ENCODE measurements around the gene DKKL1. TPM values are rescaled to one million over a fixed set of nuclear protein-coding genes. Genes with fewer than 3 reads are reported as not detected.

The DKKL1 gene
- polyA plus RNA-seq, 2 of the 4 experiments (the other 2 are of a cell fraction), result 0.37 to 0.53 TPM

DNA sequence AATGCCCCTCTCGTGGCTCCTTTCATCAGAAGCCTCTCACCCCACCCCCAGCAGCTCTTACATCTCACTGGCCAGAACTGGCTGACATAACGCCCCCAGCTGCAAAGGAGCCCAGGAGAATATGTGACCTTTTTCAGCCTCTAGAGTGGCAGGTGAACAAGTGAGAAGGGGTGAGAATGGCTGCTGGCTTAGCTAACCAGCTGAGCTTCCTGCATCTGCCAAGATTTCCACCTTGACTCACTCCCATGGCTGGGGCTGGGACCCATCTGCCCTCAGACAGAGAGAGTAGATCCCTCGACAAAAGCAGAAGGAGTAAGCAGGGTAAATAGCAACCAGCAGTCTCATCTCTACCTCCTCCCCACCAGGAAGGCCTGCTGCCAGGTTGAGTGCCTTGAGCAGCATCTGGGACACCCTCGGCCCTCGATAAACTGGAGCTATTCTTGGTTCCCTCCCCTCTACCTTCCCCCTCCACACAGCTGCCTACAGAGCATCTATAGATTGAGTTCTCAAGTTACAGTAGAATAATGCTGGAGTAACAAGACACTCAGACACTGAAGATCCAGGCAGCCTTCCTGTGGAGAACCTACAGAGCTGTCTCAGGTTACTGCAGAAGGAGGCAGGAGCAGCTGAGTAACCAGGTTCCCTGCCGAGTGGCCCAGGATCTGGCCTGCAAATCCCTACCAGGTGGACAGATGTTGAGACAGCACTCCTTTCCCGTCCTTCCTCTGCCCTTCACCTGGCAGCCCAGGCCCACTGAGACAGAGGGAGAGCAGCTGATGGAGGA, 39.9 kb downstream of the DKKL1 start:
- DNase-seq (ENCODE audit: low read depth in 1 of 2, low spot score in 1 of 2), result no peak
- no peak for FAIRE-seq
- Histone ChIP-seq H3K27ac (no peak overlapping the region), H3K4me1 (no peaks in the 10 kb centered on the region), H3K9me3 (no peaks in the 10 kb centered on the region), H3K4me3 (no peak overlapping the region), H3K4me2 (no peak overlapping the region)
- CTCF ChIA-PET, result interaction anchor here (0.6 to 8.0 kb wide), 7 partner anchors 8 to 177 kb away, joined by 3 to 68 read pairs (median 4); no protein-coding TSS in a partner anchor
- ATAC-seq, result peak in 1 of 2 experiments; percentile 18; a peak in 3 of 6 replicates
- POLR2A ChIA-PET, result no interaction called here
- WGBS (ENCODE audit: missing lambda C conversion rate), result 64% methylated on average over 7 of the region's 7 CpGs
- TF ChIP-seq, protein P1, sequence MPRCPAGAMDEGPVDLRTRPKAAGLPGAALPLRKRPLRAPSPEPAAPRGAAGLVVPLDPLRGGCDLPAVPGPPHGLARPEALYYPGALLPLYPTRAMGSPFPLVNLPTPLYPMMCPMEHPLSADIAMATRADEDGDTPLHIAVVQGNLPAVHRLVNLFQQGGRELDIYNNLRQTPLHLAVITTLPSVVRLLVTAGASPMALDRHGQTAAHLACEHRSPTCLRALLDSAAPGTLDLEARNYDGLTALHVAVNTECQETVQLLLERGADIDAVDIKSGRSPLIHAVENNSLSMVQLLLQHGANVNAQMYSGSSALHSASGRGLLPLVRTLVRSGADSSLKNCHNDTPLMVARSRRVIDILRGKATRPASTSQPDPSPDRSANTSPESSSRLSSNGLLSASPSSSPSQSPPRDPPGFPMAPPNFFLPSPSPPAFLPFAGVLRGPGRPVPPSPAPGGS (IDR thresholded peaks at IDR 0.05), result no peak
- no peak for TF ChIP-seq HOXB13 (CRISPR knock-in tag; IDR thresholded peaks at IDR 0.05; ENCODE audit: low read depth)
- TF ChIP-seq CEBPB (IDR thresholded peaks at IDR 0.05), result no peak
- no peak for TF ChIP-seq USF2 (IDR thresholded peaks at IDR 0.05)
- no peak for TF ChIP-seq TFCP2L1 (CRISPR knock-in tag; IDR thresholded peaks at IDR 0.05)
- no peak for TF ChIP-seq PHF8 (IDR thresholded peaks at IDR 0.05; ENCODE audit: borderline replicate concordance, low read depth)
- no peak for TF ChIP-seq RAD21 (conservative IDR thresholded peaks at IDR 0.05 in 1 of 2, IDR thresholded peaks at IDR 0.05 in 1 of 2)

- Histone ChIP-seq H3K4me2 (no peak overlapping the region), H3K27ac (no peak overlapping the region), H3K9me3 (no peaks in the 10 kb centered on the region), H3K4me3 (no peak overlapping the region), H3K4me1 (no peaks in the 10 kb centered on the region)
- WGBS (ENCODE audit: missing lambda C conversion rate), result 69% methylated on average over 7 of the region's 7 CpGs
- FAIRE-seq (no peak), ATAC-seq (no peak; a peak in 1 of 6 replicates), DNase-seq (ENCODE audit: low read depth in 1 of 2, low spot score in 1 of 2) (no peak)
- TF ChIP-seq ZC3H11A (IDR thresholded peaks at IDR 0.05), result no peak
- TF ChIP-seq ZNF302 (CRISPR knock-in tag; IDR thresholded peaks at IDR 0.05), result no peak
- no peak for TF ChIP-seq HOXB5 (CRISPR knock-in tag; IDR thresholded peaks at IDR 0.05)
- no peak for TF ChIP-seq EHF (CRISPR knock-in tag; IDR thresholded peaks at IDR 0.05)
- TF ChIP-seq TFCP2L1 (CRISPR knock-in tag; IDR thresholded peaks at IDR 0.05), result no peak
- no peak for TF ChIP-seq CTCF (IDR thresholded peaks at IDR 0.05)
- TF ChIP-seq, protein P1 (IDR thresholded peaks at IDR 0.05), result no peak
- TF ChIP-seq FOSB (CRISPR knock-in tag; IDR thresholded peaks at IDR 0.05), result no peak
- TF ChIP-seq RCOR1 (IDR thresholded peaks at IDR 0.05; ENCODE audit: low read depth, low read length), result no peak
- POLR2A ChIA-PET, result interaction anchor here (1.0 kb wide), 1 partner anchor 46 kb away, joined by 3 read pairs; the partner anchor contains the start of gene ALDH16A1
- CTCF ChIA-PET, result interaction anchor here (0.8 to 8.0 kb wide), 8 partner anchors 13 to 106 kb away, joined by 3 to 68 read pairs (median 6); partner anchors contain the start of gene FLT3LG
Measured at GRCh38 chr19:49407079-49407478, 43.4 kb downstream of the DKKL1 start.

GRCh38 chr19:49407482-49408015, 43.9 kb downstream of the DKKL1 start:
- Histone ChIP-seq H3K4me3 (no peak overlapping the region), H3K27ac (no peak overlapping the region), H3K9me3 (no peaks in the 10 kb centered on the region), H3K4me2 (no peak overlapping the region), H3K4me1 (no peaks in the 10 kb centered on the region)
- ChIA-PET POLR2A (interaction anchor here (1.0 kb wide), 1 partner anchor 46 kb away, joined by 3 read pairs; the partner anchor contains the start of gene ALDH16A1), CTCF (interaction anchor here (1.2 to 8.0 kb wide), 4 partner anchors 16 to 106 kb away, joined by 4 to 68 read pairs (median 6); partner anchors contain the start of gene FLT3LG)
- DNase-seq (ENCODE audit: low read depth in 1 of 2, low spot score in 1 of 2) (no peak), ATAC-seq (no peak), FAIRE-seq (no peak)
- 84% methylated on average over 15 of the region's 16 CpGs for WGBS (ENCODE audit: missing lambda C conversion rate)
- TF ChIP-seq RFX5 (IDR thresholded peaks at IDR 0.05), result no peak
- TF ChIP-seq HOXB5 (CRISPR knock-in tag; IDR thresholded peaks at IDR 0.05), result no peak
- TF ChIP-seq HOXB13 (CRISPR knock-in tag; IDR thresholded peaks at IDR 0.05; ENCODE audit: low read depth), result no peak
- no peak for TF ChIP-seq ZFP36 (IDR thresholded peaks at IDR 0.05; ENCODE audit: borderline replicate concordance, partially characterized antibody)
- no peak for TF ChIP-seq PHF8 (IDR thresholded peaks at IDR 0.05; ENCODE audit: borderline replicate concordance, low read depth)
- no peak for TF ChIP-seq ESRRA (IDR thresholded peaks at IDR 0.05; ENCODE audit: borderline replicate concordance, low read length)
- no peak for TF ChIP-seq CEBPB (IDR thresholded peaks at IDR 0.05)
- no peak for TF ChIP-seq NFE2L2 (conservative IDR thresholded peaks at IDR 0.05; ENCODE audit: low read length)
- TF ChIP-seq, protein P1 (IDR thresholded peaks at IDR 0.05), result no peak

Measured in A549 (cell line).